SK-N-SH treated with all-trans-retinoic acid at 6 μM for 48 hours (cell line): Measurements from ENCODE around the gene KLK10.

Source experiments
- ATAC-seq: fragments of 200-7000 bp; cut with Tn5 transposase; 3 replicates; pipeline ENCODE4 v1.9.1; 2020; ENCODE audit warnings: mild to moderate bottlenecking, moderate library complexity
- ARNTL ChIP-seq: fragments of 450-650 bp; formaldehyde crosslinking; IDR thresholded peaks from 2 replicates; pipeline ENCODE4 v1.5.0; 2020; ENCODE audit warnings: low read depth, mild to moderate bottlenecking, moderate library complexity, borderline replicate concordance
- BACH2 ChIP-seq: fragments of 250-450 bp; sonication (Bioruptor Pico); IDR thresholded peaks from 2 replicates; pipeline ENCODE4 v1.9.0; 2021; ENCODE audit warnings: mild to moderate bottlenecking, borderline replicate concordance
- CSDC2 ChIP-seq: fragments of 250-450 bp; sonication (Bioruptor Pico); IDR thresholded peaks from 2 replicates; pipeline ENCODE4 v1.5.0; 2020; ENCODE audit warnings: mild to moderate bottlenecking, moderate library complexity
- GLIS3 ChIP-seq: fragments of 250-450 bp; sonication (Bioruptor Pico); IDR thresholded peaks from 2 replicates; pipeline ENCODE4 v1.5.0; 2020; ENCODE audit warnings: mild to moderate bottlenecking, moderate library complexity
- ISL1 ChIP-seq: fragments of 250-450 bp; sonication (Bioruptor Pico); IDR thresholded peaks from 2 replicates; pipeline ENCODE4 v2.1.2; 2022; ENCODE audit warnings: mild to moderate bottlenecking, moderate library complexity
- OSR1 ChIP-seq: fragments of 250-450 bp; sonication (Bioruptor Pico); IDR thresholded peaks from 2 replicates; pipeline ENCODE4 v1.8.0; 2022; ENCODE audit warnings: moderate library complexity, mild to moderate bottlenecking, inconsistent platforms
- PPARA ChIP-seq: fragments of 250-450 bp; sonication (Bioruptor Pico); IDR thresholded peaks from 2 replicates; pipeline ENCODE4 v1.5.0; 2020; ENCODE audit warnings: mild to moderate bottlenecking, borderline replicate concordance
- SNAI2 ChIP-seq: fragments of 250-450 bp; sonication (Bioruptor Pico); IDR thresholded peaks from 2 replicates; pipeline ENCODE4 v1.5.0; 2020; ENCODE audit warnings: mild to moderate bottlenecking, moderate library complexity
- TCF4 ChIP-seq: fragments of 250-450 bp; sonication (Bioruptor Pico); IDR thresholded peaks from 2 replicates; pipeline ENCODE4 v1.8.0; 2021; ENCODE audit warnings: mild to moderate bottlenecking, moderate library complexity, borderline replicate concordance
- TOX ChIP-seq: fragments of 250-450 bp; sonication (Bioruptor Pico); IDR thresholded peaks from 2 replicates; pipeline ENCODE4 v1.8.0; 2021; ENCODE audit warnings: mild to moderate bottlenecking, moderate library complexity, borderline replicate concordance
- ZC3H10 ChIP-seq: fragments of 250-450 bp; sonication (Bioruptor Pico); IDR thresholded peaks from 2 replicates; pipeline ENCODE4 v1.5.1; 2021; ENCODE audit warnings: mild to moderate bottlenecking, moderate library complexity
- ZFP3 ChIP-seq: fragments of 250-450 bp; sonication (Bioruptor Pico); IDR thresholded peaks from 2 replicates; pipeline ENCODE4 v1.5.0; 2020; ENCODE audit warnings: mild to moderate bottlenecking, moderate library complexity
- ZFP30 ChIP-seq: fragments of 450-650 bp; formaldehyde crosslinking; IDR thresholded peaks from 2 replicates; pipeline ENCODE4 v1.5.0; 2022; ENCODE audit warnings: mild to moderate bottlenecking, moderate library complexity
- ZNF565 ChIP-seq: fragments of 450-650 bp; formaldehyde crosslinking; conservative IDR thresholded peaks from 2 replicates; pipeline ENCODE4 v1.5.0; 2020; ENCODE audit warnings: low read depth, mild to moderate bottlenecking, moderate library complexity
- ZNF70 ChIP-seq: fragments of 450-650 bp; formaldehyde crosslinking; IDR thresholded peaks from 2 replicates; pipeline ENCODE4 v1.5.0; 2020; ENCODE audit warnings: mild to moderate bottlenecking, moderate library complexity
- ZNF8 ChIP-seq: fragments of 450-650 bp; formaldehyde crosslinking; IDR thresholded peaks from 2 replicates; pipeline ENCODE4 v1.5.0; 2020; ENCODE audit warnings: mild to moderate bottlenecking, moderate library complexity
- TF ChIP-seq, protein P1 (sequence below): fragments of 250-450 bp; sonication (Bioruptor Pico); IDR thresholded peaks from 2 replicates; pipeline ENCODE4 v1.8.0; 2021; ENCODE audit warnings: low read depth, mild to moderate bottlenecking, moderate library complexity, borderline replicate concordance
- TF ChIP-seq, protein P2 (sequence below): fragments of 250-450 bp; sonication (Bioruptor Pico); IDR thresholded peaks from 2 replicates; pipeline ENCODE4 v1.5.1; 2021; ENCODE audit warnings: mild to moderate bottlenecking, moderate library complexity
- TF ChIP-seq, protein P3 (sequence below): fragments of 250-450 bp; sonication (Bioruptor Pico); IDR thresholded peaks from 2 replicates; pipeline ENCODE4 v1.8.0; 2020; ENCODE audit warnings: mild to moderate bottlenecking, moderate library complexity, borderline replicate concordance
- TF ChIP-seq, protein P4 (sequence below): fragments of 250-450 bp; sonication (Bioruptor Pico); IDR thresholded peaks from 2 replicates; pipeline ENCODE4 v1.5.1; 2020; ENCODE audit warnings: low read depth, mild to moderate bottlenecking, moderate library complexity

Gene KLK10

DNA sequence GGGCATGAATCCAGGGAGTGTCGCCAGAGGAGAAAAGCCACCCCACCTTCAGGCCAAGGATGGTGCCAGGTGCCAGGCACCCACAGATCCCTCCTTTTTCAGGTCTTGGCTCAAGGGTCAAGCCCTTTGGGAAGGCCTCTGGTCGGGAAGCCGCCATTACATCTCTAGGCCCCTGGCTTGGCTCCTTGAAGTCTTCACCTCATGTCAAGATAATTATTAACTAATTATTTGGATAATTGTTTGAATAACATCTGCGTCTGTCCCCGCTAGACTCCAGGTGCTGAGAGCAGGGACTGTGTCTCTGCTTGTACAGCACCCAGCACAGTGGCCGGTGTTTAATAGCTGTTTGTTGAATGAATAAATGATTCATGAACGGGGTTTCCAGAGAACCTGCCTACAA lies 44.2 kb upstream of the KLK10 start (continued):
- no peak for TF ChIP-seq ZC3H10
- no peak for TF ChIP-seq ZFP30 (CRISPR knock-in tag)
- TF ChIP-seq ARNTL (CRISPR knock-in tag): no peak
- no peak for TF ChIP-seq CSDC2 (CRISPR knock-in tag)
- TF ChIP-seq ZNF70: no peak

DNA sequence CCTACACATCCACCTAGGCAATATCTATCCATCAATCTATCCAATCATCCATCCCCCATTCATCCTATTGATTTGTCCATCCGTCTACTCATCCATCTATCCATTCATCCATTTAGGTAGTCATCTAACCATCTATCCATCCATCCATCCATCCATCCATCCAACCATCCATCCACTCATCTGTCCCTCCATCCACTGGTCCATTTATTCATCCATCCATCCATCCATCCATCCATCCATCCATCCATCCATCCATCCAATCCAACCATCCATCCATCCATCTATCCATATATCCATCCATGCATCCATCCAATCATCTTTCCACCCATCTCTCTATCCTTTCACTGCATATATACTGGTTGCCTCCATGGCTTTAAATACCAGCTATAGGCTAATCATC lies 41.5 kb upstream of the KLK10 start:
- ATAC-seq: no peak
- no peak for TF ChIP-seq SNAI2 (CRISPR knock-in tag)
- TF ChIP-seq ISL1: no peak
- TF ChIP-seq ARNTL (CRISPR knock-in tag): no peak
- no peak for TF ChIP-seq OSR1
- TF ChIP-seq TOX (CRISPR knock-in tag): no peak
- TF ChIP-seq, protein P1, sequence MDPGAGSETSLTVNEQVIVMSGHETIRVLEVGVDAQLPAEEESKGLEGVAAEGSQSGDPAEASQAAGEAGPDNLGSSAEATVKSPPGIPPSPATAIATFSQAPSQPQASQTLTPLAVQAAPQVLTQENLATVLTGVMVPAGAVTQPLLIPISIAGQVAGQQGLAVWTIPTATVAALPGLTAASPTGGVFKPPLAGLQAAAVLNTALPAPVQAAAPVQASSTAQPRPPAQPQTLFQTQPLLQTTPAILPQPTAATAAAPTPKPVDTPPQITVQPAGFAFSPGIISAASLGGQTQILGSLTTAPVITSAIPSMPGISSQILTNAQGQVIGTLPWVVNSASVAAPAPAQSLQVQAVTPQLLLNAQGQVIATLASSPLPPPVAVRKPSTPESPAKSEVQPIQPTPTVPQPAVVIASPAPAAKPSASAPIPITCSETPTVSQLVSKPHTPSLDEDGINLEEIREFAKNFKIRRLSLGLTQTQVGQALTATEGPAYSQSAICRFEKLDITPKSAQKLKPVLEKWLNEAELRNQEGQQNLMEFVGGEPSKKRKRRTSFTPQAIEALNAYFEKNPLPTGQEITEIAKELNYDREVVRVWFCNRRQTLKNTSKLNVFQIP (CRISPR knock-in tag): no peak
- no peak for TF ChIP-seq ZNF8 (CRISPR knock-in tag)
- TF ChIP-seq, protein P2, sequence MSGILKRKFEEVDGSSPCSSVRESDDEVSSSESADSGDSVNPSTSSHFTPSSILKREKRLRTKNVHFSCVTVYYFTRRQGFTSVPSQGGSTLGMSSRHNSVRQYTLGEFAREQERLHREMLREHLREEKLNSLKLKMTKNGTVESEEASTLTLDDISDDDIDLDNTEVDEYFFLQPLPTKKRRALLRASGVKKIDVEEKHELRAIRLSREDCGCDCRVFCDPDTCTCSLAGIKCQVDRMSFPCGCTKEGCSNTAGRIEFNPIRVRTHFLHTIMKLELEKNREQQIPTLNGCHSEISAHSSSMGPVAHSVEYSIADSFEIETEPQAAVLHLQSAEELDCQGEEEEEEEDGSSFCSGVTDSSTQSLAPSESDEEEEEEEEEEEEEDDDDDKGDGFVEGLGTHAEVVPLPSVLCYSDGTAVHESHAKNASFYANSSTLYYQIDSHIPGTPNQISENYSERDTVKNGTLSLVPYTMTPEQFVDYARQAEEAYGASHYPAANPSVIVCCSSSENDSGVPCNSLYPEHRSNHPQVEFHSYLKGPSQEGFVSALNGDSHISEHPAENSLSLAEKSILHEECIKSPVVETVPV: no peak
- no peak for TF ChIP-seq PPARA (CRISPR knock-in tag)
- TF ChIP-seq ZC3H10: no peak
- no peak for TF ChIP-seq ZFP30 (CRISPR knock-in tag)
- no peak for TF ChIP-seq GLIS3 (CRISPR knock-in tag)
- no peak for TF ChIP-seq TCF4 (CRISPR knock-in tag)

GRCh38 chr19:51060336-51060735 lies 40.8 kb upstream of the KLK10 start:
- TF ChIP-seq ISL1 (no peak), CSDC2 (CRISPR knock-in tag) (no peak), BACH2 (CRISPR knock-in tag) (no peak), ZFP3 (no peak), ZC3H10 (no peak), OSR1 (no peak), ZNF565 (no peak), TCF4 (CRISPR knock-in tag) (no peak)
- TF ChIP-seq, protein P2: no peak
- TF ChIP-seq, protein P1 (CRISPR knock-in tag): no peak
- TF ChIP-seq, protein P3, sequence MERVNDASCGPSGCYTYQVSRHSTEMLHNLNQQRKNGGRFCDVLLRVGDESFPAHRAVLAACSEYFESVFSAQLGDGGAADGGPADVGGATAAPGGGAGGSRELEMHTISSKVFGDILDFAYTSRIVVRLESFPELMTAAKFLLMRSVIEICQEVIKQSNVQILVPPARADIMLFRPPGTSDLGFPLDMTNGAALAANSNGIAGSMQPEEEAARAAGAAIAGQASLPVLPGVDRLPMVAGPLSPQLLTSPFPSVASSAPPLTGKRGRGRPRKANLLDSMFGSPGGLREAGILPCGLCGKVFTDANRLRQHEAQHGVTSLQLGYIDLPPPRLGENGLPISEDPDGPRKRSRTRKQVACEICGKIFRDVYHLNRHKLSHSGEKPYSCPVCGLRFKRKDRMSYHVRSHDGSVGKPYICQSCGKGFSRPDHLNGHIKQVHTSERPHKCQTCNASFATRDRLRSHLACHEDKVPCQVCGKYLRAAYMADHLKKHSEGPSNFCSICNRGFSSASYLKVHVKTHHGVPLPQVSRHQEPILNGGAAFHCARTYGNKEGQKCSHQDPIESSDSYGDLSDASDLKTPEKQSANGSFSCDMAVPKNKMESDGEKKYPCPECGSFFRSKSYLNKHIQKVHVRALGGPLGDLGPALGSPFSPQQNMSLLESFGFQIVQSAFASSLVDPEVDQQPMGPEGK (CRISPR knock-in tag): no peak
- no peak for ATAC-seq

GRCh38 chr19:51059715-51060114 lies 40.2 kb upstream of the KLK10 start:
- no peak for ATAC-seq
- TF ChIP-seq TCF4 (CRISPR knock-in tag) (no peak), ISL1 (no peak), BACH2 (CRISPR knock-in tag) (no peak), ZFP30 (CRISPR knock-in tag) (no peak), ZNF70 (no peak)
- TF ChIP-seq, protein P3 (CRISPR knock-in tag): no peak
- TF ChIP-seq, protein P2: no peak
- TF ChIP-seq, protein P4, sequence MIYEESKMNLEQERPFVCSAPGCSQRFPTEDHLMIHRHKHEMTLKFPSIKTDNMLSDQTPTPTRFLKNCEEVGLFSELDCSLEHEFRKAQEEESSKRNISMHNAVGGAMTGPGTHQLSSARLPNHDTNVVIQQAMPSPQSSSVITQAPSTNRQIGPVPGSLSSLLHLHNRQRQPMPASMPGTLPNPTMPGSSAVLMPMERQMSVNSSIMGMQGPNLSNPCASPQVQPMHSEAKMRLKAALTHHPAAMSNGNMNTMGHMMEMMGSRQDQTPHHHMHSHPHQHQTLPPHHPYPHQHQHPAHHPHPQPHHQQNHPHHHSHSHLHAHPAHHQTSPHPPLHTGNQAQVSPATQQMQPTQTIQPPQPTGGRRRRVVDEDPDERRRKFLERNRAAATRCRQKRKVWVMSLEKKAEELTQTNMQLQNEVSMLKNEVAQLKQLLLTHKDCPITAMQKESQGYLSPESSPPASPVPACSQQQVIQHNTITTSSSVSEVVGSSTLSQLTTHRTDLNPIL (CRISPR knock-in tag): no peak
- TF ChIP-seq, protein P1 (CRISPR knock-in tag): no peak
